Esophagus squamous epithelium (tissue), 4 donors: ENCODE measurements around the gene GRIK4.

Source experiments
- POLR2A ChIP-seq, 4 donors: fragments of 450-650 bp; IDR thresholded peaks; one replicate each; pipeline ENCODE4 v1.6.1; 2017; ENCODE audit warnings: antibody characterized with exemption in 4 of 4, mild to moderate bottlenecking in 4 of 4, moderate library complexity in 3 of 4
- TF ChIP-seq, protein P1 (sequence below), 6 experiments: fragments of 450-650 bp in 4 of 6; fragments of 200-600 bp in 2 of 6; sonication (generic) in 2 of 6; IDR thresholded peaks; one replicate each; pipeline ENCODE4 v1.5.1; 2016 to 2019; ENCODE audit warnings: antibody characterized with exemption in 6 of 6, mild to moderate bottlenecking in 4 of 6, moderate library complexity in 4 of 6

DNA sequence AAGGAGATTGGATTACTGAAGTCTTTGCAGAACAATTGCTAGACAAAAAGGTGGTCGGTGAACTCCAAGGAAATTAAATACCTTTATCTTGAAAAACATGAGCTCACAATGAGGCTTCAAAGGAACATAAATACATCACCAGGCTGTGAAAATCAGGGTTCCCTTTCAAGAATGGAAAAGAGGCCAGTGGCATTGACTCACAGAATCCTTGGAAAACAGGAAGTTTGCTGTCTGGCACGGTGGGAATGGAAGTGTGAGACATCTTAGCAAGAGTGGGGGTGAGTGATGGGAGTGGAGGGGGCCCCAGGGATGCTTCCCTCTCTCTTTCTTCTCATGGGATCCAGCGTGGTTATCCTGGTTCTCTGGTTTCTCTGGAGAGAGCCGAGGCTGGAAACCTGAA lies 463.4 kb downstream of the GRIK4 start:
- TF ChIP-seq, protein P1, sequence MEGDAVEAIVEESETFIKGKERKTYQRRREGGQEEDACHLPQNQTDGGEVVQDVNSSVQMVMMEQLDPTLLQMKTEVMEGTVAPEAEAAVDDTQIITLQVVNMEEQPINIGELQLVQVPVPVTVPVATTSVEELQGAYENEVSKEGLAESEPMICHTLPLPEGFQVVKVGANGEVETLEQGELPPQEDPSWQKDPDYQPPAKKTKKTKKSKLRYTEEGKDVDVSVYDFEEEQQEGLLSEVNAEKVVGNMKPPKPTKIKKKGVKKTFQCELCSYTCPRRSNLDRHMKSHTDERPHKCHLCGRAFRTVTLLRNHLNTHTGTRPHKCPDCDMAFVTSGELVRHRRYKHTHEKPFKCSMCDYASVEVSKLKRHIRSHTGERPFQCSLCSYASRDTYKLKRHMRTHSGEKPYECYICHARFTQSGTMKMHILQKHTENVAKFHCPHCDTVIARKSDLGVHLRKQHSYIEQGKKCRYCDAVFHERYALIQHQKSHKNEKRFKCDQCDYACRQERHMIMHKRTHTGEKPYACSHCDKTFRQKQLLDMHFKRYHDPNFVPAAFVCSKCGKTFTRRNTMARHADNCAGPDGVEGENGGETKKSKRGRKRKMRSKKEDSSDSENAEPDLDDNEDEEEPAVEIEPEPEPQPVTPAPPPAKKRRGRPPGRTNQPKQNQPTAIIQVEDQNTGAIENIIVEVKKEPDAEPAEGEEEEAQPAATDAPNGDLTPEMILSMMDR (IDR thresholded peaks at IDR 0.05) = no peak
- no peak for TF ChIP-seq POLR2A (IDR thresholded peaks at IDR 0.05)
